COLO829 (cell line): ENCODE data around the gene CD69.
A peak's percentile ranks its signal among the peaks of the same experiment; 100 is the strongest.
"Not testable (repeated sequence)": the region's sequence is repeated elsewhere in the genome, so short reads cannot be mapped to it uniquely, and the experiment has no call there.

Experiments used
- DNase-seq: peaks from one replicate; pipeline ENCODE4 v3.0.0; 2012; ENCODE audit warnings: low spot score

Gene CD69

DNA sequence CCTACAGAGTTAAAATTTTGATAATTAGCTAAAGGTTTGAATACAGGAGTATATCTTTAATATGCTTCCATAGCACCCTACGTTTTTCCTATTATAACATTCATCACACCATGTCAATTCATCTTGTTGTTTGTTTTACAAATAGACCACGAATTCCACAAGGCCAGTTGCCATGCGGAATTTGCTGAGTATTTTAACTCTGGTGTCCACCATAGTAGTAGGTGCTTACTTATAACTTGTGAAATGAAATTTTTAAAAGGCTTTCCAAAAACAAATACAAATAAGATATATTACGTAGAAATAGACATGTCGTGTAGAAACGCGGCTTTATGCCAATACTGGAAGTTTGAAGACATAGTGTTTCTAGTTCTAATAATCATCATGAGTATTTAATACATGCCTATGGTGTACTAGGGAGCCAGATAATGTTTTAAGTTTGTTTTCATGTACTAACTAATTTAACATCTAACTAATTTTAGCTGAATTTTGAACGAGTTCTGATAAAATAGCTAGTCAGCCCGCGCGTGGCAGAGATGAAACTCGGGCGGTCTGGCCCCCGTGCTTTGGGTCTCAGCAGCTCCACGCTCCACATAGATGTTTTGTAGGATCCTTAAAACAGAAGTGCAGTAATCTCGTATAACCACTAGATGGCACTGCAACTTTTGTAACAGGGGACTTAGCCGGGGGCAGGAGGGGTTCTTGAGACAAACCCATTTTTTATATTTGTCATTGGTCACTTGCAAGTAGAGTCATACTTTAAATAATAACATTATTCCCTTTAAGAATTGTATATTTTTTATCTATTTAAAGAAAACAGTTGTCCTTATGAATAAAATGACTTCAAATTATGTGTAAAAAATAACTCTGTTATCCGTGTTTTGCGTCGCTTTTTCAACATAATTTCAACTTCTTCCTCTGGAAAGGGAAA, 10.2 kb downstream of the CD69 start:
- peak; percentile 68 for DNase-seq

DNA sequence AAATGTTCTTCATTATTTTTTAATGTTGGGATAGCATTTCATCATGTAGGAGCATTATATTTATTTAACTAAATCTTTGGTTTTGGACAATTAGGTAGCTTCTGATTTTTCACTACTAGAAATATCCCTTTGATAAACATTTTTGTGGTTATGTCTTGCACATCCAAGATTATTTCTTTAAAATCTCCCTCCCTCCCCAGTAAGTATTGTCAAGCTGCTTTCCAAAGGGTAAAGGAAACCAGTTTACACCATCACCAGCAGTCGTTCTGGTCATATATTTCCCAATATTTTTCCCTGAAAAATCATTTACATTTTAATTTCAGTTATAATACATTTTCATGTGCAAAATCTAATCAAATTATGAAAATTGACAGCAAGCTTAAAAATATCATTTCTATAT, 11.1 kb downstream of the CD69 start:
- no peak for DNase-seq

DNA sequence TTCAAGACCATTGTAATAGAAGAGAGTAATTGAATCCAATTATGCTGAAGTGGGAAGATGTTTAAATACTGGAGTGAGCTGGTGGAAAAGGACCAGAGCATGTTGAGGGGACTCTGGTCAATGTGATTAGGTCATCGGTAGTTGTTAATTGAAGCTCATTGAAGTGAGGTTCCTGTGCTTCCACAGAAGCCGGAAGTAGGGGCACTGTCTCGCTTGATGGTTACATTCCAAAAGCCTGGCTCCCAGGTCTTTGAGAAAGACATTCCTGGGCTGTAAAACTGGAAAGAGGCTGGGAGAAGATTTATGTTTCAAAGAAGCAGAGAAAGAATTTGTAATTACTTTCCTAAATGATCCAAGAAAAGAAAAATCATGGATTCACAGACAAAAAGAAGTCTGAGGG, 15.5 kb downstream of the CD69 start:
- no peak for DNase-seq

DNA sequence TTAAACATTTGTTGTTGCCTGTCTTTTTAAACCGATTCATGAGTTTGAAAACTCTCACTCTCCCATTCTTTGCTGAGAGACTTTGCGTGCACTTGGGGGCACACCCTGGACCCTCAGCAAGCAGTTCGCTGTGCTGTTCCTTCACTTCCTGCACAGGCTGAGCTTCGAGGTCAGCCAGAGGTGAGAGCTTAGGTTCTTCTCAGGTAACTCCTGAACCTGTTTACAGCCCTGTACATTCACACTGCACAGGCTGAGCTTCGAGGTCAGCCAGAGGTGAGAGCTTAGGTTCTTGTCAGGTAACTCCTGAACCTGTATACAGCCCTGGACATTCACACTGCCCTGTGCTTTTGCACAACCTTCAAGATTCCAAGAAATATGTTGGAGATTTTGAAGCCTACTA, 18.0 kb downstream of the CD69 start:
- no peak for DNase-seq

DNA sequence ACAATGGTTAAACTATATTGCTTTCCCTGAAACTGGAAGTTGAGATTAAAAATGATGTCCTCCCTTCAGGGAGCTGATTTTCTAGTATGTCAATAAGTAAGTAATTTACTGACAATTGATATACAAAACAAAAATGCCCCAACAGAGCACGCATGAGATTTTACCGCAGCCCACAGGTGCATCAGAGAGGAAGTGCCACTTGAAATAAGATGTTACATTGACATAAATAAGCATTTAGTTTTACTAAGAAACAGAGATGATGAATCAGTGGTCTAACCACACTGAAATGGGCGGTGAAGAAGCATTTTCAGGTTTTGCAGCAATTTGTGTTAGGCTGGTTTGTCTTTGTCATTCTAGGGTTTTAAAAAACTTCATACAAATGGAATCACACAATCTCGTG, 19.0 kb downstream of the CD69 start:
- DNase-seq: no peak

DNA sequence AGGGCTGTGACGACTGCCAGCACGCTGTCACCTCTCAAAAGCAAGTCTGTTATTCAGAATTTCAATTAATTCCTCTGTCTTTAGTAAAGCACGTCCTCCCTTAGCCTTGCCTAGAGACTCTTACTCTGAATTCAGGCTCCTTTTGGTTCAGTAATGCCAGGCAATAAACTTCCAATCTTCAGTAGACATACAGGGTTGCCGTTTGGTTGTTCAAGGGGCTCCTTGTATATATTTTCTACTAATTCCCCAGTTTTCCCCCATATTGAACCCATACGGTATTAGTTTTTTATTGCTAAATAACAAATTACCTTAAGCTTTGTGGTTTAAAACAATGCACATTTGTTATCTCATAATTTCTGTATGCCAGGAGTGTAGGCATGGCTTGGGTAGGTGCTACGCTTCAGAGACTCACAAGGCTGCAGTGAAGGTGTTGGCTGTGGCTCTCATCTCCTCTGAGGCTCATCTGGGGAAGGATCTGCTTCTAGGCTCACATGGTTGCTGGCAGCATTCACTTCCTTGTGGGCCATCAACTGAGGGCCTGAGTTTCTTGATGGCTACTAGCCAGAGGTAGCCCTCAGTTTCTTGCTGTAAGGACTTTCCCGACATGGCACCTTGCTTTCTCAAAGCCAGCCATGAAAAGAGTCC, 20.5 kb downstream of the CD69 start:
- DNase-seq: no peak

DNA sequence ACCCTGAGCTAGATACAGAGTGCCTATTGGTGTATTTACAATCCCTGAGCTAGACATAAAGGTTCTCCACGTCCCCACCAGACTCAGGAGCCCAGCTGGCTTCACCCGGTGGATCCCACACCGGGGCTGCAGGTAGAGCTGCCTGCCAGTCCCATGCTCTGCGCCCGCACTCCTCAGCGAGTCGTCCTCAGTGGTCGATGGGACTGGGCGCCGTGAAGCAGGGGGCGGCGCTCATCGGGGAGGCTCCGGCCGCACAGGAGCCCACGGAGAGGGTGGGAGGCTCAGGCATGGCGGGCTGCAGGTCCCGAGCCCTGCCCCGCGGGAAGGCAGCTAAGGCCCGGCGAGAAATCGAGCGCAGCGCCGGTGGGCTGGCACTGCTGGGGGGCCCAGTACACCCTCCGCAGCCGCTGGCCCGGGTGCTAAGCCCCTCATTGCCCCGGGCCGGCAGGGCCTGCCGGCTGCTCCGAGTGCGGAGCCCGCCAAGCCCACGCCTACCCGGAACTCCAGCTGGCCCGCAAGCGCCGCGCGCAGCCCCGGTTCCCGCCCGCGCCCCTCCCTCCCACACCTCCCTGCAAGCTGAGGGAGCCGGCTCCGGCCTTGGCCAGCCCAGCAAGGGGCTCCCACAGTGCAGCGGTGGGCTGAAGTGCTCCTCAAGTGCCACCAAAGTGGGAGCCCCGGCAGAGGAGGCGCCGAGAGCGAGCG, 21.1 kb downstream of the CD69 start:
- DNase-seq: not testable (repeated sequence)

DNA sequence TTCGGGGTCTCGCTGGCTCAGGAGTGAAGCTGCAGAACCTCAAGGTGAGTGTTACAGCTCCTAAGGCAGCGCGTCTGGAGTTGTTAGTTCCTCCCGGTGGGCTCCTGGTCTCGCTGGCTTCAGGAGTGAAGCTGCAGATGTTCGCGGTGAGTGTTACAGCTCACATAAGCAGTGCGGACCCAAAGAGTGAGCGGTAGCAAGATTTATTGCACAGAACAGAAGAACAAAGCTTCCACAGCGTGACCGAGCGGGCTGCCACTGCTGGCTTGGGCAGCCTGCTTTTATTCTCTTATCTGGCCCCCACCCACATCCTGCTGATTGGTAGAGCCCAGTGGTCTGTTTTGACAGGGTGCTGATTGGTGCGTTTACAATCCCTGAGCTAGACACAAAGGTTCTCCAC, 21.8 kb downstream of the CD69 start:
- not testable (repeated sequence) for DNase-seq

DNA sequence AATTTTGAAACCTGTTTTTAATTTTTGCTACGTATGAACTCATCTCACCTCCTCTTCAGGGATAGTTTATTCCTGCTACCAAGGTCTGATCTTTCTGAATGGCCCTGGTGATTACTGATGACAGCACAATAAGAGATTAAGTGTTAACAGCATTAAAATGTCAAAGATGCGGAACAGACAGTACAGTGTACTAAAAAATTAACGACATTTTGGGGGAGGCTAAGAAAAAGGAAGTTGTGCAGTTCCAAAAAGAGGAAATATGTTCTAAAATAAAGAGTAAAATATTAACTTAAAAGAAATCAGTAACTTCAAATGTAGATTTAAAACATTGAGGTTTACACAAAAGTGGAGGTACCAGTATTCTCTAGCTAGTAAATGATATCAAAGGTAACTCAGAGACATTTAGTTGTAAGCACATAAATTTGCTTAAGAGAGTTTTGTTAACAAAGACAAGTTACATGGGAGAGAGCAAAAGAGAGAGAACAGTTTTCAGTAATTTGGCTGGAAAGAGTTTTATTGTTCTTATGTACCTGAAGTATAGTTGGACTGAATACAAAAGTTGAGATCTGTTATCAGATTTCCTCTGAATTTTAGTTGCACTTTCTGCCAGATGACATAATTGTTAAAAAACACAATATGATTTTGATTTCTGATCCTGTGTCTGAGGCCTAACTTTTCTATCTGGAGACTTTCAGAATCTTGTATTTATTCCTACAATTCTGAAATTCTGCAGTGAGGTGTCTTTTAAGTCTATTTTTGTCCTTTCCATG, 23.6 kb downstream of the CD69 start:
- DNase-seq: no peak

DNA sequence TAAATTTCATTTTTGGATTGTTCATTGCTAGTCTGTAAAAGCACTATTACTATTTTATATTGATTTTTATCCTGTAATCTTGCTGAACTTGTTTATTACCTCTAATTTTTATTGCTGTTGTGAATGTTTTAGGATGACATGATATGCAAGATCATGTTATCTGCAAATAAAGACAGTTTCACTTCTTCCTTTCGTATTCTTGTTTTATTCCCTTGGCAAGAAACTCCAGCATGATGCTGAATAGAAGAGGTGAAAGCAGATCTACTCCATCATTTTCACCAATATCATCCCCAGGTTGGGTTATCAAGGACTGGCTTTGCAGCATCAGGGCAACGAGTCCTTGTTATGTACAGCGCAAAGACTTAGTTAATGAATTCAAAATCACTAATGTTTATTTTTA, 25.1 kb downstream of the CD69 start:
- no peak for DNase-seq

DNA sequence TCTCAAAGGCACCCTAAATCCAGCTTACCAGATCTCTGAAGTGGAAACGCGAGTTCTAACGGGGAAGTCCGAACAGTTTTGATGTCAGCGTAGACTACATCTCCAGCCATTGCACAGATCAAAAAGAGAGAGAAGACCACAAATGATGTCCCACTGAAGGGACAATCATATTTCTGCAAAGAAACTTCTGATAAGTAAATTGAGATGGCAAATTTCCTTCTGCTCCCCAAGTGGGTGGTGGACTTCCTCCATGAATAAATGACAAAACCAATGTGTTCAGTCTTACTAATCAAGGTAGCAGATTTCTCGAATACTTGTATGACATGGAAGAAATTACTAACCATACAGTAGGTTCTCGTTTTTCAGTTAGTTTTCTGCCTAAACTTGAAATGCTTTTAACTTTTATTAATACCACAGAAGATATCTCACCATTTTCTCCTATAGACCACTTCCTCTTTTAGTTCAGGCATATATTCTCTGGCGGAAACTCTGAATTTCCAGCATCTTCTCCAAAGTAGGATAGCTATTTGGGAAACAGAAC, 27.7 kb downstream of the CD69 start, which contains the start of gene CLECL1:
TSS of gene CLECL1 (minus strand) at position 177 of the 541 bp plus-strand sequence.
- DNase-seq: no peak

DNA sequence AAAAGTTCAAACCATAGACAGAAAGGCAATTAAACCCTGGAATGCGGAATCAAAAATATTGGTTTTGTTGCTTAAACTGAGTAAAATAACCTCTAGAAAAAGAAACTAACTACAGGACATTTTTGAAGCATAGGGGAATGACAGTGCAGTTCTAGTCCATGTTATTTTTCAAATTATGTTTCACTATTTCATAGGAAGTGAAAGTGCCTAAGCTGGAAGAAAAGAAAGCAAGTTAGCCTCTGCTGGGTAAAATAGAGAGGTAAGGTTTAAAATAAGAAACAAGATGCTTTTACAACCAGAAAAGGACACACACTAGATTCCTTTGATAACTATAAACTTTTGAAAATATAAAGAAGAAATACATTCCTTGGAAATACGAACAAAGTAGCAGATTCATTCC, 28.9 kb downstream of the CD69 start:
- no peak for DNase-seq

DNA sequence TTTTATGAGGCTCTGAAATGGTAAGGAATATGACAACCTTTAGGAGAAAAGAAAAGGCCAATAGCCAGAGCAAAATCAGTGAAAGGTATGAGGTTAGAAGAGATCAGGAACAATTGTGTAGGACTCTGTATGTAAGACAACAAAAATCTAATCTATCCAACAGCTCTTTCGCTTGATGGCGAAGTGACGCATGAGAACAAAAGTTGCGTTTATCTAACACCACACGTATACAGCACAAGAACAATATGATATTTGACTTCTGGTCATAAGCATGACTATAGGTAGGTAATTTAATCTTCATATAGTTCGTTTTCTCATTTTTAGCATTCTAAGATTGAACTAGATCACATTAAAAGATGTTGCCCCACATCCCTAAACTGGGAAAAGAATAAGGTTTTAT, 29.3 kb downstream of the CD69 start:
- DNase-seq: no peak

DNA sequence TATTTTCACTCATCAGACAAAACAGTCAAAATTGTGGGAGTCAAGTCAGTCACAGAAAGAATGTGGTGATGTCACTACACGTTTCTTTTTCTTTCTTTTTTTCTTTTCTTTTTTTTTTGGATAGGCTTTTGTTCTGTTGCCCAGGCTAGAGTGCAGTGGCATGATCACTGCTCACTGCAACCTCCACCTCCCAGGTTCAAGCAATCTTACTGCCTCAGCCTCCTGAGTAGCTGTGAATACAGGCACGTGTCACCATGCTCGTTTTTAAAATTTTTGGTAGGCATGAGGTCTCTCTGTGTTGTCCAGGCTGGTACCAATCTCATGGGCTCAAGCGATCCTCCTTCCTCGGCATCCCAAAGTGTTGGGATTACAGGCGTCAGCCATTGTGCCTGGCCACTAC, 30.1 kb downstream of the CD69 start:
- DNase-seq: no peak

DNA sequence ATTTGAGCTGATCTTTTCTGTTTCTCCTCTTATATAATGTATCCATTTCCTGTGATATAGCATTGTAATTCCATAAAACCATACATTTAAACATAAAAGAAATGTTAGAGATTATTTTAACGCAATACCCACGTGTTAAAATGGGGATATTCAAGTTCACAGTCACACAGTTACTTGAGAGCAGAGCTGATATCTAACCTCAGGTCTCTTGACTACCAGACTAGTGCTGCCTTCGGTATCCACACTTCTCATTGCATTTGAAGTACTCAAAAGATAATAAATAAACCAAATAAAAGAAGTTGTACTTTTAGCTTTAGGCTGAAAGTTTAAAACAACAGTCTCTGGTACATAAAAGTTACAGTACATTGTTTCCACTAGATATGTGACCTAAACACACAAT, 30.7 kb downstream of the CD69 start:
- DNase-seq: no peak

DNA sequence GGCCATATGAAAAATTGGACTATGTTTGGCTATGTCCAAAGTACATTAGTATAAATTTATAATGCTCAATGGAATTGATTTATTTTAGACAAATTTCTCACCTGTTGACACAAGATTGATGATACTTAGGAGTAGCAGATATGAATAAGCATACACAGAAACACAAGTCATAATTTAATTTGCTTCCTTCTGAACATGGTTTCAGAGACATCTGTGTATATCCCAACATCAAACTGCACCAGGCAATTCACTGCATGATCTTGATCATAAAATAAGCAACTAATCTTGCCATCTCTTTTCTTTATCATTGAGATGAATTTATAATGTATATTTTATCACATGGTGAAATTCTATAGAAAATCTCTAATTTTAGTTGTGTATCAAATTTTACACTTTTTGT, 31.6 kb downstream of the CD69 start:
- no peak for DNase-seq

DNA sequence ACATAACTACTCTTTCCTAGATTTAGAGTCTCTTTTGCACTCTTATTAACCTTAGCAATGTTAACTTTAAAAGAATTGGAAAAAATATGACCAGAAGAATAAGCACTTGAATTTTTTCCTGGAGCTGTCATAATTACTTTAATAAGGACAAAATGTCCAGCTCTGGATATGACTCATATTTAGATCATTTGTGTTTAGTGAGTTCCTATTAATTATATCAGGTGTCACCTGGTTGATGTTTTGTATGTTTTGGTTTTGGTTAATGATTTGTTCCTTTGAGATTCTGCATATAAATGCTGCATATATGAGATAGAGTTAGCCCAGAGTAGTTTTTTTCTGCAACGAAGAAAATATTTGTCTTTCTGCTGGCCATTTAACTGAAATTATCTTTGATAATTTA, 32.9 kb downstream of the CD69 start:
- no peak for DNase-seq

DNA sequence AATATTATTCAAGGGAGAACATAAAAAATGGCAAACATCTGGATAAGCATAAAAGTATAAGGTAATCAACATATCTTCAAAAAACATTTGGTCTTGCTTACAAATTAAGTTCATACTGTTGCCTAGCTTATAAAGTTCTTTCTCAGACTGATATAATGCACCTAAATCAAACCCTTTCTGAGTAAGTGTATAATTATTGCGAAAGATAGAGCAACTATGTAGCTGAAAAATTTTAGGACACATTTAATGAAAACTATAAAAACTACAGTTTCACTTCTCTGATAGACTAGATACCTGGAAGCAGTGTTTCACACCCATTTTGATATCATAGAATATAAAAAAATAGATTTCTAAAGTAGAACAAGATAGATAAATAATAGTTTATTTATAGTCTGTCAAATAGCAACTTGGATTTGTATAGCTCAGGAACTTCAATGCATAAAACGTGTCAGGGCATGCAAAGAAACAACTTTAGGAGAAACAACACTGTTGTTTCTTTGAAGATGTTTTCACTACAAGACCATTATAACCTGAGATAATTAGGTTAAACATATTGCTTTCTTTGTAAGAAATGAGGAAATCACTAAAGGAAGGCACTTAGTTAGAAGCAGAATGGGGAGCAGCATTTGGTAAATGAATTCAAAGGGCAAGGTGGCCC, 35.4 kb downstream of the CD69 start:
- DNase-seq: no peak

DNA sequence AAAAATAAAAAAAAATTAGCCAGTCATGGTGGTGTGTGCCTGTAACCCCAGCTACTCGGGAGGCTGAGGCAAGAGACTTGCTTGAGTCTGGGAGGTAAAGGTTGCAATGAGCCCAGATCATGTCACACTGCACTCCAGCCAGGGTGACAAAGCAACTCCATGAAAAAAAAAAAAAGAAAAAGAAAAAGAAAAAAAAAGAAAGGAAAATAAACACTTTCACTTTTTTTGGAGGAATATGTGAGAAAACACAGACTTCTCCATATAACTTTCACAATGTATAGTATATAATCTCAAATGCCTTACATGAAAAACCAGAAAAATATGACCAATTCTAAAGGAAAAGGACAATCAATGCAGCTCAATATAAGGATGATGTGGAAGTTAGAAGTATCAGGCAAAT, 36.7 kb downstream of the CD69 start:
- no peak for DNase-seq

DNA sequence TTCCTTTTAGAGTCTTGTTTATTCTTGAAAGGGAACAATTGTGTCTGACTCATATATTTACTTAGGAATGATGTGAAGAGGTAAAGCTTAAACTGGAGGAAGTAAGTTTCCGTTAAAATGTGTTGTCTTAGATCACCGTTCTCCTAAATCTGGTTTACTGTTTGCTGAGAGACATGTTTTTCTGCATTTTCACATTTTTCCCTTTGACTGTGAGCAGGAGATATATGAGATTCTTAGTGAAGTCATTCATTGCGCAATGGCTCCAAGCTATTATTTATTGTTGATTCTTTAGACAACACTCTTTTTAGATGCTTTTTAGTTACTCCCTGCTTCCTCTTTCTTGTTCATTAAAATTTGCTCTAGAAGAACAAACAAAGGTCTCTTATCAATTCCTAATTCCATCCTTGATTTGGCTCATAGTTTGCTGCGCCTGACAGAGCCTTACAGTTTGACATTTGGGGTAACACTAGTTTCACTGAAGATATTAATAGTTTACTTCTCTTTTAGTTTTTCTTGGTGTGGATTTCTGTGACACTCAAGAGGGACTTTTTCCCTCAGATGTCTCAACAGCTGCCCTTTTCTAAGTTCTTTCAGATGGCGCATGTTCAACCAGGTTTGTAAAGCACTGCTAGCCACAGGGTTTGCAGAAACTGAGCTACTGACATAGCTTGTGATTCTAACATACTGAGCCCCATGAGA, 39.2 kb downstream of the CD69 start:
- DNase-seq: peak; percentile 50

DNA sequence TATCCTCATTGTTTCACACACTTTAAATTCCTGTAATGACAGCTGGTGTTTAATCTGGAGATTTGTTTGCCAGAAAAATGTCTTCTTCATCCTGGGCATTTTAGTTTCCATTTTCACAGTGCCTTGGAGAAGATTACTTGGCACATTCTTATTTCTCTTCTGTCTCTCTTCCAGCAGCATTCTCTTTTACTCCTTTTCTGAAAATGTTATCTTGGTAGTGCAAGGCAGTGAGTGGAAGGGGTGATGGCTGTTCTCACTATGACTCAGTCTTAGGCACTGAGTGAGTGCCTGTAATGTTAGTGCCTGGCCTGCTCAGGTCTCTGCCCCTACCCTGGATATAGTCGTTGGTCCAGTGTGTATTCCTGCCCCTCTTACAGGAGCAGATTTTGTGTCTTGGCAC, 40.9 kb downstream of the CD69 start:
- DNase-seq: no peak
